ENCODE measurements around the gene LDB3.

GRCh38 chr10:86751477-86751876 is 83.2 kb downstream of the LDB3 start:
- TF ChIP-seq POLR2AphosphoS5 (IDR thresholded peaks at IDR 0.05; ENCODE audit: borderline replicate concordance, low read depth, low read length) (no peak), EZH2 (IDR thresholded peaks at IDR 0.05) (no peak)

Data from SK-N-MC (cell line).